Liver (tissue), 9 donors: ENCODE data around the gene ADGRA3. TPM values are rescaled to one million over a fixed set of nuclear protein-coding genes. Genes with fewer than 3 reads are reported as not detected.

Source experiments
- DNase-seq: peaks from one replicate; pipeline ENCODE4 v3.0.0-alpha.2; 2017; ENCODE audit warnings: low spot score
- H3K27ac ChIP-seq, 2 donors: one replicate each; pipeline ENCODE4 v1.7.0; 2013; ENCODE audit warnings: inconsistent platforms in 2 of 2, low read length in 2 of 2, control low read depth in 1 of 2, low read depth in 1 of 2, mild to moderate bottlenecking in 1 of 2
- H3K27me3 ChIP-seq, 4 donors: one replicate each; pipeline versions ENCODE4 v1.6.1 to v1.7.0; 2013; ENCODE audit warnings: low read length in 3 of 4, inconsistent platforms in 1 of 4, mild to moderate bottlenecking in 1 of 4, moderate library complexity in 1 of 4; ENCODE audit not compliant: control insufficient read depth in 4 of 4, insufficient read depth in 4 of 4
- H3K36me3 ChIP-seq, 4 donors: one replicate each; pipeline versions ENCODE4 v1.6.1 to v1.7.0; 2013; ENCODE audit warnings: low read length in 3 of 4, mild to moderate bottlenecking in 3 of 4, low read depth in 1 of 4, moderate library complexity in 1 of 4; ENCODE audit not compliant: control insufficient read depth in 4 of 4, insufficient read depth in 3 of 4
- H3K4me1 ChIP-seq, 4 donors: one replicate each; pipeline versions ENCODE4 v1.6.1 to v1.7.0; 2013; ENCODE audit warnings: low read length in 3 of 4, mild to moderate bottlenecking in 3 of 4, moderate library complexity in 1 of 4; ENCODE audit not compliant: control insufficient read depth in 4 of 4, insufficient read depth in 4 of 4
- H3K4me3 ChIP-seq, 3 donors: one replicate each; pipeline versions ENCODE4 v1.6.1 to v1.7.0; 2013; ENCODE audit warnings: low read length in 3 of 3, control low read depth in 1 of 3, low read depth in 1 of 3, mild to moderate bottlenecking in 1 of 3
- H3K9ac ChIP-seq, 2 donors: one replicate each; pipeline ENCODE4 v1.7.0; 2013; ENCODE audit warnings: low read length in 2 of 2, mild to moderate bottlenecking in 2 of 2, moderate library complexity in 2 of 2, control low read depth in 1 of 2, low read depth in 1 of 2
- H3K9me3 ChIP-seq, 4 donors: one replicate each; pipeline versions ENCODE4 v1.6.1 to v1.7.0; 2013; ENCODE audit warnings: low read length in 3 of 4; ENCODE audit not compliant: control insufficient read depth in 4 of 4
- EGR1 ChIP-seq, 2 donors: IDR thresholded peaks; 2 replicates each; pipeline ENCODE4 v1.6.1; 2016 to 2018; ENCODE audit warnings: antibody characterized with exemption in 2 of 2, low read depth in 2 of 2
- FOXA2 ChIP-seq: IDR thresholded peaks from 2 replicates; pipeline ENCODE4 v1.6.1; 2016; ENCODE audit warnings: antibody characterized with exemption
- GABPA ChIP-seq, 2 donors: IDR thresholded peaks in 1 of 2; conservative IDR thresholded peaks in 1 of 2; 2 replicates each; pipeline ENCODE4 v1.6.1; 2016; ENCODE audit warnings: antibody characterized with exemption in 2 of 2, mild to moderate bottlenecking in 1 of 2, moderate library complexity in 1 of 2
- HNF4A ChIP-seq, 2 donors: conservative IDR thresholded peaks; 2 replicates each; pipeline ENCODE4 v1.6.1; 2016; ENCODE audit warnings: antibody characterized with exemption in 2 of 2, mild to moderate bottlenecking in 2 of 2
- HNF4G ChIP-seq: IDR thresholded peaks from 2 replicates; pipeline ENCODE4 v1.6.1; 2016; ENCODE audit warnings: antibody characterized with exemption
- NR2F2 ChIP-seq: IDR thresholded peaks from 2 replicates; pipeline ENCODE4 v1.6.1; 2016; ENCODE audit warnings: antibody characterized with exemption
- RAD21 ChIP-seq, 2 donors: IDR thresholded peaks; 2 replicates each; pipeline ENCODE4 v1.6.1; 2016; ENCODE audit warnings: antibody characterized with exemption in 2 of 2, mild to moderate bottlenecking in 2 of 2
- RXRA ChIP-seq, 2 donors: IDR thresholded peaks; 2 replicates each; pipeline ENCODE4 v1.6.1; 2017 to 2018; ENCODE audit warnings: antibody characterized with exemption in 2 of 2, mild to moderate bottlenecking in 1 of 2
- TAF1 ChIP-seq: conservative IDR thresholded peaks from 2 replicates; pipeline ENCODE4 v1.6.1; 2016; ENCODE audit warnings: antibody characterized with exemption, mild to moderate bottlenecking
- YY1 ChIP-seq: IDR thresholded peaks from 2 replicates; pipeline ENCODE4 v1.6.1; 2016; ENCODE audit warnings: antibody characterized with exemption, mild to moderate bottlenecking
- WGBS: extraction: QIAGEN DNeasy Blood & Tissue Kit; methylation state at CpG from one replicate; pipeline ENCODE4 v1.1.7; 2013; 5-methylcytosine and 5-hydroxymethylcytosine counted together
- polyA plus RNA-seq, 2 donors: library from polyadenylated mRNA; stranded (reverse) in 1 of 2; unstranded in 1 of 2; fragments of 200-250 nt in 1 of 2; fragments of >200 nt in 1 of 2; fragmentation: Nextera tagmentation in 1 of 2; extraction: Ambion mirVana in 1 of 2; gene quantifications; one replicate each; pipeline versions ENCODE4 v1.2.1 to v1.2.3, GENCODE V29; 2013 to 2015
- total RNA-seq, 2 donors: library from RNA; depleted of rRNA; stranded (reverse); fragments of >200 nt; gene quantifications; one replicate each; pipeline ENCODE4 v1.2.3, GENCODE V29; 2014
- TF ChIP-seq, protein P1 (sequence below): IDR thresholded peaks from 2 replicates; pipeline ENCODE4 v1.6.1; 2016; ENCODE audit warnings: antibody characterized with exemption, mild to moderate bottlenecking
- TF ChIP-seq, protein P2 (sequence below): IDR thresholded peaks from 2 replicates; pipeline ENCODE4 v1.6.1; 2016; ENCODE audit warnings: antibody characterized with exemption
- TF ChIP-seq, protein P3 (sequence below): IDR thresholded peaks from 2 replicates; pipeline ENCODE4 v1.6.1; 2016; ENCODE audit warnings: antibody characterized with exemption
- TF ChIP-seq, protein P4 (sequence below): IDR thresholded peaks from 2 replicates; pipeline ENCODE4 v1.6.1; 2016; ENCODE audit warnings: antibody characterized with exemption
- TF ChIP-seq, protein P5 (sequence below): fragments of 150-350 bp; IDR thresholded peaks from 2 replicates; pipeline ENCODE4 v1.5.1; 2017; ENCODE audit warnings: improper control_type of control experiment, low read depth, low read length; ENCODE audit not compliant: missing input control
- donor health status: healthy.
- donor health status: healthy.
- donor health status: healthy.
- donor health status: healthy.
- donor health status: healthy.

Gene ADGRA3
- total and polyA plus RNA-seq, 4 donors: 15.2 to 239 (median 32.6) TPM

DNA sequence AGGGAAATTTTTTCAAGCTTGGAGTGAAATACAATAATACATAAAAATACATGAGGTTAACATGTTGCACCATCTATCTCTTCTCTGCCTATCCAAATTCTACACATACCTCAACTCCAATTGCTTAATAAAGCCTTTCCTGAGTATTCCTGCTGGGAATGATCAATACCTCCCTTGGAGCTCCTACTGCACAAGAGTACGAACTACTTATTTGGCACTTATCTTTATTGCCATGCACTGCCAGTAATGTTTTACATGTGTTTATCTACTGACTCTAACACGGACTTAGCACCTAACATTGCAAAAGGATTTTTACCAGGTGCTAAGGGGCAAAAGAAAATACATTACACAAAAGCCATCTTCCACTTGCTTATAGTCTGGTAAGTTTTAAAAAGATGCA lies 80.2 kb downstream of the ADGRA3 start (continued):
- TF ChIP-seq, protein P1, sequence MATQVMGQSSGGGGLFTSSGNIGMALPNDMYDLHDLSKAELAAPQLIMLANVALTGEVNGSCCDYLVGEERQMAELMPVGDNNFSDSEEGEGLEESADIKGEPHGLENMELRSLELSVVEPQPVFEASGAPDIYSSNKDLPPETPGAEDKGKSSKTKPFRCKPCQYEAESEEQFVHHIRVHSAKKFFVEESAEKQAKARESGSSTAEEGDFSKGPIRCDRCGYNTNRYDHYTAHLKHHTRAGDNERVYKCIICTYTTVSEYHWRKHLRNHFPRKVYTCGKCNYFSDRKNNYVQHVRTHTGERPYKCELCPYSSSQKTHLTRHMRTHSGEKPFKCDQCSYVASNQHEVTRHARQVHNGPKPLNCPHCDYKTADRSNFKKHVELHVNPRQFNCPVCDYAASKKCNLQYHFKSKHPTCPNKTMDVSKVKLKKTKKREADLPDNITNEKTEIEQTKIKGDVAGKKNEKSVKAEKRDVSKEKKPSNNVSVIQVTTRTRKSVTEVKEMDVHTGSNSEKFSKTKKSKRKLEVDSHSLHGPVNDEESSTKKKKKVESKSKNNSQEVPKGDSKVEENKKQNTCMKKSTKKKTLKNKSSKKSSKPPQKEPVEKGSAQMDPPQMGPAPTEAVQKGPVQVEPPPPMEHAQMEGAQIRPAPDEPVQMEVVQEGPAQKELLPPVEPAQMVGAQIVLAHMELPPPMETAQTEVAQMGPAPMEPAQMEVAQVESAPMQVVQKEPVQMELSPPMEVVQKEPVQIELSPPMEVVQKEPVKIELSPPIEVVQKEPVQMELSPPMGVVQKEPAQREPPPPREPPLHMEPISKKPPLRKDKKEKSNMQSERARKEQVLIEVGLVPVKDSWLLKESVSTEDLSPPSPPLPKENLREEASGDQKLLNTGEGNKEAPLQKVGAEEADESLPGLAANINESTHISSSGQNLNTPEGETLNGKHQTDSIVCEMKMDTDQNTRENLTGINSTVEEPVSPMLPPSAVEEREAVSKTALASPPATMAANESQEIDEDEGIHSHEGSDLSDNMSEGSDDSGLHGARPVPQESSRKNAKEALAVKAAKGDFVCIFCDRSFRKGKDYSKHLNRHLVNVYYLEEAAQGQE: peak; percentile 57
- TF ChIP-seq TAF1: peak; percentile 30
- TF ChIP-seq FOXA2: peak; percentile 68
- TF ChIP-seq, protein P2, sequence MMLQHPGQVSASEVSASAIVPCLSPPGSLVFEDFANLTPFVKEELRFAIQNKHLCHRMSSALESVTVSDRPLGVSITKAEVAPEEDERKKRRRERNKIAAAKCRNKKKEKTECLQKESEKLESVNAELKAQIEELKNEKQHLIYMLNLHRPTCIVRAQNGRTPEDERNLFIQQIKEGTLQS: peak; percentile 65
- TF ChIP-seq, protein P3, sequence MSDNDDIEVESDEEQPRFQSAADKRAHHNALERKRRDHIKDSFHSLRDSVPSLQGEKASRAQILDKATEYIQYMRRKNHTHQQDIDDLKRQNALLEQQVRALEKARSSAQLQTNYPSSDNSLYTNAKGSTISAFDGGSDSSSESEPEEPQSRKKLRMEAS: peak; percentile 89

DNA sequence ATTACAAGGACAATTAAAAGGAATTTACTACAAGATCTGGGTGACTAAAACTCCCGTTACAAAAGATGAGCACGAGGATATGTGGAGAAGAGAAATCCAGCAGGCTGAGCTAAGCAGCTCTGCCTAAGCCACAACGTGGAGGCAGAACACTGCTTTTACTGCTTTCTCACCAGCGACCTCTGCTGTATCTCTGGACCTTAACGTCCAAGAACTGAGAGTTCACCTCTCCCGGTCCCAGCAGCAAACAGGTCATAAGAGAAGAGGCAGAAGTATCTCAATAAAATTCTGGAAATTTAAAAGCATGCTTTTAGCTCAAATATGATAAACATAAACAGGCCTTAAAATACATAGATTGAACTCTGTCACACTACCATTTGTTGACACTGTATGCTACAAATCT lies 81.0 kb downstream of the ADGRA3 start:
- Histone ChIP-seq H3K27ac (peak overlapping the region in 1 of 2 donors; percentile 51), H3K36me3 (peaks cover 4 to 13% (median 5%) of the 10 kb centered on the region in 4 donors), H3K9me3 (no peaks in the 10 kb centered on the region), H3K4me3 (no peak overlapping the region), H3K9ac (no peak overlapping the region), H3K27me3 (no peaks in the 10 kb centered on the region), H3K4me1 (peaks cover 0 to 34% (median 28%) of the 10 kb centered on the region in 4 donors)
- no peak for DNase-seq
- TF ChIP-seq EGR1 (IDR thresholded peaks at IDR 0.05; ENCODE audit: low read depth in 2 of 2) (no peak), HNF4A (conservative IDR thresholded peaks at IDR 0.05) (peak; percentile 43 to 67), HNF4G (no peak), GABPA (IDR thresholded peaks at IDR 0.05 in 1 of 2, conservative IDR thresholded peaks at IDR 0.05 in 1 of 2) (no peak), YY1 (peak; percentile 9), RAD21 (IDR thresholded peaks at IDR 0.05) (peak; percentile 72 to 76), NR2F2 (no peak), RXRA (IDR thresholded peaks at IDR 0.05) (peak; percentile 41 to 72), TAF1 (no peak)
- TF ChIP-seq, protein P1: no peak
- TF ChIP-seq, protein P2: no peak
- TF ChIP-seq, protein P4, sequence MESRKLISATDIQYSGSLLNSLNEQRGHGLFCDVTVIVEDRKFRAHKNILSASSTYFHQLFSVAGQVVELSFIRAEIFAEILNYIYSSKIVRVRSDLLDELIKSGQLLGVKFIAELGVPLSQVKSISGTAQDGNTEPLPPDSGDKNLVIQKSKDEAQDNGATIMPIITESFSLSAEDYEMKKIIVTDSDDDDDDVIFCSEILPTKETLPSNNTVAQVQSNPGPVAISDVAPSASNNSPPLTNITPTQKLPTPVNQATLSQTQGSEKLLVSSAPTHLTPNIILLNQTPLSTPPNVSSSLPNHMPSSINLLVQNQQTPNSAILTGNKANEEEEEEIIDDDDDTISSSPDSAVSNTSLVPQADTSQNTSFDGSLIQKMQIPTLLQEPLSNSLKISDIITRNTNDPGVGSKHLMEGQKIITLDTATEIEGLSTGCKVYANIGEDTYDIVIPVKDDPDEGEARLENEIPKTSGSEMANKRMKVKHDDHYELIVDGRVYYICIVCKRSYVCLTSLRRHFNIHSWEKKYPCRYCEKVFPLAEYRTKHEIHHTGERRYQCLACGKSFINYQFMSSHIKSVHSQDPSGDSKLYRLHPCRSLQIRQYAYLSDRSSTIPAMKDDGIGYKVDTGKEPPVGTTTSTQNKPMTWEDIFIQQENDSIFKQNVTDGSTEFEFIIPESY: no peak
- TF ChIP-seq, protein P5, sequence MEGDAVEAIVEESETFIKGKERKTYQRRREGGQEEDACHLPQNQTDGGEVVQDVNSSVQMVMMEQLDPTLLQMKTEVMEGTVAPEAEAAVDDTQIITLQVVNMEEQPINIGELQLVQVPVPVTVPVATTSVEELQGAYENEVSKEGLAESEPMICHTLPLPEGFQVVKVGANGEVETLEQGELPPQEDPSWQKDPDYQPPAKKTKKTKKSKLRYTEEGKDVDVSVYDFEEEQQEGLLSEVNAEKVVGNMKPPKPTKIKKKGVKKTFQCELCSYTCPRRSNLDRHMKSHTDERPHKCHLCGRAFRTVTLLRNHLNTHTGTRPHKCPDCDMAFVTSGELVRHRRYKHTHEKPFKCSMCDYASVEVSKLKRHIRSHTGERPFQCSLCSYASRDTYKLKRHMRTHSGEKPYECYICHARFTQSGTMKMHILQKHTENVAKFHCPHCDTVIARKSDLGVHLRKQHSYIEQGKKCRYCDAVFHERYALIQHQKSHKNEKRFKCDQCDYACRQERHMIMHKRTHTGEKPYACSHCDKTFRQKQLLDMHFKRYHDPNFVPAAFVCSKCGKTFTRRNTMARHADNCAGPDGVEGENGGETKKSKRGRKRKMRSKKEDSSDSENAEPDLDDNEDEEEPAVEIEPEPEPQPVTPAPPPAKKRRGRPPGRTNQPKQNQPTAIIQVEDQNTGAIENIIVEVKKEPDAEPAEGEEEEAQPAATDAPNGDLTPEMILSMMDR: peak; percentile 23
- 21% methylated on average over 6 of the region's 6 CpGs for WGBS
